Stimulated activated naive B cell treated with anti-CD40 and anti-IgM and Interleukin-4, amounts not matched to agents 10 μg/mL and 1 μg/mL and 100 μg/mL, for 72 hours (primary cell): ENCODE results near the gene GLRA3.
"Not testable (repeated sequence)": the region's sequence is repeated elsewhere in the genome, so short reads cannot be mapped to it uniquely, and the experiment has no call there.

Experiments used
- ATAC-seq, 2 donors: fragments of 150-1000 bp; cut with Tn5 transposase; replicated peaks; 2 replicates each; pipeline ENCODE4 v1.10.0; 2021; ENCODE audit warnings: moderate library complexity in 1 of 2
- DNase-seq: peaks from one replicate; pipeline ENCODE4 v3.0.0; 2021
- H3K27ac Mint-ChIP-seq: one replicate; pipeline ENCODE4 v1.8.0; 2022; ENCODE audit warnings: mild to moderate bottlenecking, mixed read lengths
- H3K27me3 Mint-ChIP-seq, 2 donors: one replicate each; pipeline ENCODE4 v1.8.0; 2022; ENCODE audit warnings: mixed read lengths in 2 of 2
- H3K36me3 Mint-ChIP-seq, 2 donors: one replicate each; pipeline ENCODE4 v1.8.0; 2022; ENCODE audit warnings: mixed read lengths in 2 of 2, mild to moderate bottlenecking in 1 of 2
- H3K4me1 Mint-ChIP-seq, 2 donors: one replicate each; pipeline ENCODE4 v1.8.0; 2022; ENCODE audit warnings: mixed read lengths in 2 of 2, mild to moderate bottlenecking in 1 of 2
- H3K4me3 Mint-ChIP-seq, 2 donors: one replicate each; pipeline ENCODE4 v1.8.0; 2022; ENCODE audit warnings: mild to moderate bottlenecking in 2 of 2, mixed read lengths in 2 of 2, moderate library complexity in 1 of 2
- H3K9me3 Mint-ChIP-seq, 2 donors: one replicate each; pipeline ENCODE4 v1.8.0; 2022; ENCODE audit warnings: mixed read lengths in 2 of 2, mild to moderate bottlenecking in 1 of 2

GLRA3 gene

DNA sequence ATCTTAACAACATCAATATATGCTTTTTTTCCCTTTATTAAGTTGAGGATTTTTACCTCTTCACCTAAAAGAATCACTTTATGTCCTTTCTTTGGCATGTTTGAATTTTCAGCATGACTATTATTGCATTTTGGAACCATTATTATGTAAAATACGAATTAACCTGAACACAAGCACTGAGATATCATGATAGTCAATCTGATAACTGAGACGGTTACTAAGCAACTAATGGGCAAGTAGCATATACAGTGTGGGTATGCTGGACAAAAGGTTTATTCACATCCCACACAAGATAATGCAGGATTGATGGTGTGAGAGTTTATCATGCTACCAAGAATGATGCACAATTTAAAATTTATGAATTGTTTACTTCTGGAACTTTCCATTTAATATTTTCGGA lies 24.6 kb upstream of the GLRA3 start:
- ATAC-seq (no peak), DNase-seq (no peak)
- Mint-ChIP-seq H3K27me3 (no peaks in the 10 kb centered on the region), H3K9me3 (peaks cover 0 to 4% of the 10 kb centered on the region in 2 donors), H3K4me1 (no peaks in the 10 kb centered on the region), H3K4me3 (no peak overlapping the region), H3K36me3 (no peaks in the 10 kb centered on the region), H3K27ac (no peak overlapping the region)

DNA sequence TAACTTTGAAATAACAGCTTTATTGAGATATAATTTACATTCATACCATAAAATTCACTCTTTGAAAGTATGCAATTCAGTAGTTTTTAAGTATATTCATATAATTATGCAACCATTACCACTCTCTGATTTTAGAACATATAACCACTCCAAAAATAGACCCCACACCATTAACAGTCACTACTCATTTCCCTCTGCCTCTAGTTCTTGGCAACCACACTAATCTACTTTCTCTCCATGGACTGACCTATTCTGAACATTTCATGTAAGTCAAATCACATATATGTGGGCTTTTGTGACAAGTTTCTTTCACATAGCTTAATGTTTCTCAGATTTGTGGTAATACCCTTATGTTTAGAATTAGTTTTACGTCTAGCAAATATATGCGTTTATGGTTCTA lies 19.5 kb upstream of the GLRA3 start:
- ATAC-seq (no peak), DNase-seq (no peak)
- Mint-ChIP-seq H3K4me3 (no peak overlapping the region), H3K36me3 (no peaks in the 10 kb centered on the region), H3K9me3 (peaks cover 0 to 1% of the 10 kb centered on the region in 2 donors), H3K4me1 (no peaks in the 10 kb centered on the region), H3K27ac (no peak overlapping the region), H3K27me3 (no peaks in the 10 kb centered on the region)

DNA sequence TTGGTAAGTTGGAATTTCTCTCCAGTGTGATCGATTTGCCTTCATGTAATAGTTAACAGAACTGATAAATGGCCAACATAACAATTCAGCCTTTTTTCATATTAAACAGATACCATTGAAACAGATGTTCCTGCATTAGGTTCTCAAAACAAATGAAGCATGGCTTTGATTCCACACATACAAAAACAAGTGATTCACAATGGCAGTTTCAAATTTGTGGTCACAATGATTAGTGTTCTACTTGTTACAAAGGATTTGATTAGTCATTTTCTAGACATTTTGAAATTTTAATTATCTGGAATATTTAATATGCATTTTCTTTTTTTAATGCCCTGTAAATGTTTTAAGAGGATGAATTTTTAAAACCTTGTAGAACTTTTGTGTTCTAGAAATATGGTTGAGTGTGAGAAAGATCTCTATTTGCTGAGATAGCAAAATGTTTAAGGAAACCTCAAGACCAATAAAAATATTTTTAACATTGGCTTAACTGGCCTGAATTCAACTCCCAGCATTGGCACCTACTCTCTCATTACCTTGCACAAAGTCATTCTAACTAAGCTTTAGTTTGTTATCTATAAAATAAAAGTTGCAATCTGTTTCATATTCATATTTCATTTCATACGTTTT lies 18.9 kb upstream of the GLRA3 start:
- Mint-ChIP-seq H3K36me3 (no peaks in the 10 kb centered on the region), H3K4me3 (no peak overlapping the region), H3K4me1 (no peaks in the 10 kb centered on the region), H3K27me3 (no peaks in the 10 kb centered on the region), H3K9me3 (peaks cover 0 to 1% of the 10 kb centered on the region in 2 donors), H3K27ac (no peak overlapping the region)
- ATAC-seq: no peak
- DNase-seq: no peak

DNA sequence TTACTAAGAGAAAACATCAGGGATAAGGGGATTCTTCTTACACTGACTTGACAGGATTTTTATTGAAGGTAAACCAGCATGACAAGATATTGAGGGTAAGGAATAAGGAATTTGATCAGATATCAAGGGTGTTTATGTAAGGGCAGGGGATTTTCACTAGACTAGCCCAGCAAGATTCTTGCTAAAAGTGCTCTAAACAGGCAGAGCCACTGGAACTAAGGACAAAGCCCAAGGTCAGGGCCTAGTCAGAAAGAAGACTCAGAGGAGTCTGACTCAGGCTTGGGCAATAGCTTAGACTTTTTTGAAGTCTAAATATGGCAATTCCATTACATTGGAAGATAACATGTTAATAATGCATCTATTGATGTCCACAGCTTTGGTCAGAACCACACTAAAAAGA lies 6.5 kb upstream of the GLRA3 start:
- DNase-seq (no peak), ATAC-seq (no peak)
- H3K27ac Mint-ChIP-seq: no peak overlapping the region
- H3K36me3 Mint-ChIP-seq: no peaks in the 10 kb centered on the region
- H3K27me3 Mint-ChIP-seq: no peaks in the 10 kb centered on the region
- peaks cover 0 to 2% of the 10 kb centered on the region in 2 donors for H3K9me3 Mint-ChIP-seq
- no peaks in the 10 kb centered on the region for H3K4me1 Mint-ChIP-seq
- H3K4me3 Mint-ChIP-seq: no peak overlapping the region

DNA sequence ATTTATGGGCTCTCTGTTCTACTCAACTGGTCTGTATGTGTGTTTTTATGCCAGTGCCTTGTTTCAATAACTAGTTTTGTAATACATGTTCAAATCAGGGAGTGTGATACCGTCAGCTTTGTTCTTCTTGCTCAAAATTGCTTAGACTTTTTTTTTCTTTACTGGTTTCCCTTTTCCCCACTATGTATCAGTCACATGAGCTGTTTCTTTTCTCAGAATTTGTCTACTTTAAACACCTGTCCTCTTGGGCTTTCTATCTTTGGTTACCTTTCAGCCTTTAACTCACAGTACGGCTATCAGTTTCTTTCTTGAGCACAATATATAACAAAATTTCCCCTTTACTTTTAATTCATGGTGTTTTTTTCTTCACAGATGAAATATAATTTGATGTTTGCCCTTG lies 5.4 kb upstream of the GLRA3 start:
- Mint-ChIP-seq H3K9me3 (peaks cover 0 to 5% of the 10 kb centered on the region in 2 donors), H3K27me3 (peaks cover 8 to 9% of the 10 kb centered on the region in 2 donors), H3K36me3 (no peaks in the 10 kb centered on the region), H3K4me1 (peaks cover 2 to 4% of the 10 kb centered on the region in 2 donors), H3K4me3 (no peak overlapping the region), H3K27ac (no peak overlapping the region)
- no peak for ATAC-seq
- no peak for DNase-seq

DNA sequence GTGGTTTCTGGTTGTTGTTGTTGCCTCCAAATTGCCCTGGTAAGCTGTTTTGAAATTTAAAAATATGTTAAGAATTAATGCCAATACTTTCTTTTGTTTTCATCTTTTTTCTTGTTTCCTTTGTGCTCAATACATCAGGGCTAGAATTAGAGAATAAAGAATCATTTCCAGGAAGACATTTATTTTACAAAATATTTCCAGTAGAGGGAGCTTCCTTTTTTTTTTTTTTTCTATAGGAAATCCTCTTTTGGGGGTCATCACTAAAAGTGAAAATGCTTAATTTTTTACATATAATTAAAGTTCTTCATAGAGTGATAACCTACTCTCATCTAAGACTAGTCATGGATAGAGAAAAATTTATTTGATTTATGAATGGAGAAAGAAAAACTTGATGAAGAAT lies 2.4 kb downstream of the GLRA3 start:
- Mint-ChIP-seq H3K4me1 (peaks cover 7 to 11% of the 10 kb centered on the region in 2 donors), H3K4me3 (no peak overlapping the region), H3K36me3 (no peaks in the 10 kb centered on the region), H3K9me3 (peaks cover 3% of the 10 kb centered on the region in 2 donors), H3K27me3 (peaks cover 15 to 20% of the 10 kb centered on the region in 2 donors), H3K27ac (no peak overlapping the region)
- DNase-seq (no peak), ATAC-seq (no peak)

DNA sequence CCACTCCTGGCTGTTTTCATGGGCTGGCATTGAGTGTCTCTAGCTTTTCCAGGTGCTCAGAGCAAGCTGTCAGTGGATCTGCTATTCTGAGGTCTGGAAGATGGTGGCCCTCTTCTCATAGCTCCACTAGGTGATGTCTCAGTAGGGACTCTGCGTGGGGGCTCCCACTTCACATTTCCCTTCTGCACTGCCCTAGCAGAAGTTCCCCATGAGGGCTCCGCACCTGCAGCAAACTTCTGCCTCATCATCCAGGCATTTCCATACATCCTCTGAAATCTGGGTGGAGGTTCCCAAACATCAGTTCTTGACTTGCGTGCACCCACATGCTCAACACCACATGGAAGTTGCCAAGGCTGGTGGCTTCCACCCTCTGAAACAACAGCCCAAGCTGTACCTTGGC lies 13.8 kb downstream of the GLRA3 start:
- Mint-ChIP-seq H3K9me3 (peaks cover 2 to 5% of the 10 kb centered on the region in 2 donors), H3K4me1 (no peaks in the 10 kb centered on the region), H3K4me3 (no peak overlapping the region), H3K27me3 (no peaks in the 10 kb centered on the region), H3K27ac (no peak overlapping the region), H3K36me3 (no peaks in the 10 kb centered on the region)
- ATAC-seq (no peak), DNase-seq (no peak)

DNA sequence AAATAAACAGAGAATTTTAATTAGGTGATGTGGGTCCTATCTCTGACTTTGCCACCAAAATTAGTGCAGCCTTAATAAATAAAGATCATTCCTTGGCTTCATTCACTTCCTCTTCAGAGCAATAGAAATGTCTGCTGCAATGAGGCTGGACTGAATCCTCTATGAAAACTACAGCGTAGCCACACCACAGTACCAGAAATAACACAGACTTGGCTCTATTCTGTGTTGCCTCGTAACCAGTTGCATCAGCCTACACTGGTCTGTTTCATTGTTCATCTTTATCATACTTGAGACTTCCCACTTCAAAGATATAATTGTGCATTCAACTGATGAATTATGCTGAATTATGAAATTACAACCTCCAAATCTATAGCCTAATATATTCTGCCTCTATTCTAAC lies 15.8 kb downstream of the GLRA3 start:
- H3K4me1 Mint-ChIP-seq: no peaks in the 10 kb centered on the region
- H3K27me3 Mint-ChIP-seq: no peaks in the 10 kb centered on the region
- ATAC-seq (no peak), DNase-seq (no peak)
- H3K27ac Mint-ChIP-seq: no peak overlapping the region
- H3K36me3 Mint-ChIP-seq: no peaks in the 10 kb centered on the region
- H3K9me3 Mint-ChIP-seq: peaks cover 2 to 5% of the 10 kb centered on the region in 2 donors
- no peak overlapping the region for H3K4me3 Mint-ChIP-seq

DNA sequence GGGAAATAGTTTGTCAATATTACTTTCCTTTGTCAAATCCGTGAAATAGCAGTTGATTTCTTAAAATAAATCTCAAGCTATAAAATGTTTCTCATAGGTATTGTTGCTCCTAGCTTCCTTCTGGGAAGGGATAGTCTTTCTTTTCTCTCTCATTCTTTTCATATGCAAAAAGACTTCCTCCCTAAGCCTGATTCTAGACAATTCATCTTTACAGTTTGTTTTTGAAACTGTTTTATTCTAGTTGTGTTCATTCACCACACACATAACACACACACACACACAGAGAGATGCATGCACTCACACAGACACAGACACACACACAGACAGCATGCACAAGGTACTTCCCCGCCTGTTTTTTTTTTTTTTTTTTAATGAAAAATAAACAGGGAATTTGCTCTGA lies 18.2 kb downstream of the GLRA3 start:
- H3K36me3 Mint-ChIP-seq: no peaks in the 10 kb centered on the region
- no peak for DNase-seq
- H3K4me3 Mint-ChIP-seq: no peak overlapping the region
- ATAC-seq: no peak
- peaks cover 1 to 5% of the 10 kb centered on the region in 2 donors for H3K9me3 Mint-ChIP-seq
- H3K27me3 Mint-ChIP-seq: no peaks in the 10 kb centered on the region
- no peaks in the 10 kb centered on the region for H3K4me1 Mint-ChIP-seq
- no peak overlapping the region for H3K27ac Mint-ChIP-seq

DNA sequence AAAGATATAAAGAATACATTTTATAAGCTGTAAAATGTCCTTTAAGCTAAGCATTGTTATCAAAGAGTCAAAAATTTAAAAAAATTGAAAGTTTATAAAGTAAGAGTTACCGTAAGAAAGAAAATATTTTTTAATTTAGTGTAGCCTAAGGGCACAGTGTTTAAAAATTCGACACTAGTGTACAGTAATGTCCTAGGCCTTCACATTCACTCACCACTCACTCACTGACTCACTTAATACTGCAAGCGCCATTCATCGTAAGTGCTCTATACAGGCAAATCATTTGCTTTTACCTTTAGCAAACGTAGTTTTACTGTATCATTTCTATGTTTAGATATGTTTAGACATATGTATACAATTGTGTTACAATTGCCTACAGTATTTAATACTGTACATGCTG lies 20.2 kb downstream of the GLRA3 start:
- no peak for DNase-seq
- ATAC-seq: peak in 1 of 2 donors; percentile 10
- Mint-ChIP-seq H3K4me3 (no peak overlapping the region), H3K27me3 (no peaks in the 10 kb centered on the region), H3K9me3 (peaks cover 0 to 5% of the 10 kb centered on the region in 2 donors), H3K27ac (no peak overlapping the region), H3K36me3 (no peaks in the 10 kb centered on the region), H3K4me1 (no peaks in the 10 kb centered on the region)

DNA sequence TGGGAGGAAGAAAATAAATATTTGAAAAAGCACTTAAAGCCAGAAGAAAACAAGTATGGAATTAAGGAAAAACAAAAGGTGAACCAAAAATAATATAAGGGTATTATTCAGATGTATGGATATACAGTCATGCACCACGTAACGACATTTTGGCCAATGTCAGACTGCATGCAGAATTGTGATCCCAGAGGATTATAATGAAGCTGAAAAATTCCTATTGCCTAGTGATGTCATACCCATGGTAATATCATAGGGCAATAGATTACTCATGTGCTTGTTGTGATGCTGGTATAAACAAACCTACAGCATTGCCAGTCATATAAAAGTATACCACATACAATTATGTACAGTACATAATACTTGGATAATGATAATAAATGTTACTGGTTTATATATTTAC lies 20.9 kb downstream of the GLRA3 start:
- ATAC-seq (no peak), DNase-seq (no peak)
- no peak overlapping the region for H3K4me3 Mint-ChIP-seq
- H3K9me3 Mint-ChIP-seq: peaks cover 0 to 5% of the 10 kb centered on the region in 2 donors
- H3K27ac Mint-ChIP-seq: no peak overlapping the region
- no peaks in the 10 kb centered on the region for H3K36me3 Mint-ChIP-seq
- no peaks in the 10 kb centered on the region for H3K27me3 Mint-ChIP-seq
- no peaks in the 10 kb centered on the region for H3K4me1 Mint-ChIP-seq

DNA sequence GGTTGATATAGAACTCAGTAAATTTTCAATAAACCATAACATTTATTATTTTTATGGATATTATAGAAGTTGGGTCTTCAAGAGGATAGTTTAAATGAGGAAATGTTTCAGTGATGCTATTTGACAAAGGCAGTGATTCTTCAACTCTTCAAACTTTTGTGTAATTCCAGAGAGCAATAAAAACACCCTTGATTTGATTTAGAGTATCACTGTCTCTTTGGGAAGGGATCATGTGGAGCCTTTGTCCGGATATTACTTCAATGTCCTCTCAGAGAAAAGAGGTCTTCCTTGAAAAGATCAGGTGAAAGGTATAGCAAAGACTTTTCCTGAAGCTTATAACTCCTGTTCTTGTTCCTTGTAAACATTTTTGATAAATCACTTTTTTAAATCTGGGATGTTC lies 23.3 kb downstream of the GLRA3 start:
- H3K4me1 Mint-ChIP-seq: no peaks in the 10 kb centered on the region
- ATAC-seq: no peak
- H3K9me3 Mint-ChIP-seq: peaks cover 5 to 10% of the 10 kb centered on the region in 2 donors
- DNase-seq: no peak
- no peaks in the 10 kb centered on the region for H3K27me3 Mint-ChIP-seq
- H3K4me3 Mint-ChIP-seq: no peak overlapping the region
- H3K36me3 Mint-ChIP-seq: no peaks in the 10 kb centered on the region
- H3K27ac Mint-ChIP-seq: no peak overlapping the region

DNA sequence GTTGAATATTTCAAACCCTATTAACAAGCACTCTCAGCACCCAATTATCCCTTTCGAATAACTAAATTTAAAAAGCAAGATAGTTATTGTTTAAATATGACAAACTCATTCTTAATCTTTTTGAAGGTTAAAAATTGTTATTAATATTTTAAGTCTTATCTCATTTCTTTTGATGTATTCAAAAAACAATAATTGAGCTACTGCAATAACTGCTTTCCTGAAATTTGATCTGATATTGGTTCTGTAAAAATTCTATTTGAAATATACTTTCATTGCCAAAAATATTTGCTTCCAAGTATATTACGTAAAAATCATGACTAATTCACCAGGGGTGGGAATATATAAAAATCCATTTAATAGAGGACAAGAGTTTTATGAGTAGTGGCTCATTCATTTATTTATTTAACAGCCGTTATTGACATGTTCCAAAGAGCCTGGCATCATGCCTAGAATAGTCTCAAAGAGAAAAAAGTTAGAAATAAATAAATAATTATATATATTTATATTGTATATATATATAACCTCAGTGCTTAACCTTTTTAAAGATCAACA lies 34.4 kb downstream of the GLRA3 start:
- Mint-ChIP-seq H3K4me3 (no peak overlapping the region), H3K27ac (no peak overlapping the region), H3K36me3 (no peaks in the 10 kb centered on the region), H3K9me3 (no peaks in the 10 kb centered on the region), H3K27me3 (no peaks in the 10 kb centered on the region), H3K4me1 (no peaks in the 10 kb centered on the region)
- DNase-seq (no peak), ATAC-seq (no peak)

DNA sequence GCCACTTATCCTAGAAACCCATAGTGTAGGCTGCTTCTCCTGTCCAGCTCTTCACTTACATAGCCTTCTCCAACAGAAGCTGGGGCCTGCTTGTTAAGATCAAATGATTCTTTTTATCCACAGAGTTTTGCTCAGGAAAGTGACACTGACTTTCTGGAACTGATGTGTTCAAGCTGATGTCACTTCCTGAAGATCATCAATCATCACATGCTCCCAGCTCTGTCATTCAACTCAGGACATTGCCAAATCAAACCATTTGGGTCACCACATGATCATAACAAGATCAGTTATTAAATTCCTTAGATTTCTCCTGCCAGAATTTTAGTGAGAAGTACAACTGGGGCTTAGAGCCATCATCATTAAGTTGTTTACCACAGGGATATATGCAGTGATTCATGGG lies 39.4 kb downstream of the GLRA3 start:
- ATAC-seq (no peak), DNase-seq (no peak)
- no peaks in the 10 kb centered on the region for H3K27me3 Mint-ChIP-seq
- H3K36me3 Mint-ChIP-seq: no peaks in the 10 kb centered on the region
- no peaks in the 10 kb centered on the region for H3K4me1 Mint-ChIP-seq
- H3K9me3 Mint-ChIP-seq: no peaks in the 10 kb centered on the region
- H3K27ac Mint-ChIP-seq: no peak overlapping the region
- no peak overlapping the region for H3K4me3 Mint-ChIP-seq

DNA sequence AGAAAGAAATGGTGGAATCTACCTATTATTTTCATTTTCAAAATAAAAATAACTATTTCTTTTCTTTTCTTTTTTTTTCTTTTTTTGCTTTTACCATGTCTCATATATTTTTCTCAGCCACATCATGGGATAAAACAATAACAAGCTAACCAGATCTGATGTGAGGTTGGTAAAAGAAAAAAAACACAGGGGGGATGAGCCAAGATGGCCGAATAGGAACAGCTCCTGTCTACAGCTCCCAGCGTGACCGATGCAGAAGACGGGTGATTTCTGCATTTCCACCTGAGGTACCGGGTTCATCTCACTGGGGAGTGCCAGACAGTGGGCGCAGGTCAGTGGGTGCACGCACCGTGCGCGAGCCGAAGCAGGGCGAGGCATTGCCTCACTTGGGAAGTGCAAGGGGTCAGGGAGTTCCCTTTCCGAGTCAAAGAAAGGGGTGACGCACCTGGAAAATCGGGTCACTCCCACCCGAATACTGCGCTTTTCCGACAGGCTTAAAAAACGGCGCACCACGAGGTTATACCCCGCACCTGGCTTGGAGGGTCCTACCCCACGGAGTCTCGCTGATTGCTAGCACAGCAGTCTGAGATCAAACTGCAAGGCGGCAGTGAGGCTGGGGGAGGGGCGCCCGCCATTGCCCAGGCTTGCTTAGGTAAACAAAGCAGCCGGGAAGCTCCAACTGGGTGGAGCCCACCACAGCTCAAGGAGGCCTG lies 50.6 kb downstream of the GLRA3 start:
- not testable (repeated sequence) for H3K27ac Mint-ChIP-seq, H3K9me3 Mint-ChIP-seq, ATAC-seq, H3K36me3 Mint-ChIP-seq, DNase-seq, H3K4me3 Mint-ChIP-seq, H3K4me1 Mint-ChIP-seq, H3K27me3 Mint-ChIP-seq
